Neural progenitor cell (in vitro differentiated cells): Measurements from ENCODE around the gene CIC. TPM values are rescaled to one million over a fixed set of nuclear protein-coding genes. Genes with fewer than 3 reads are reported as not detected.

Experiments used
- DNase-seq: peaks from one replicate; pipeline ENCODE4 v3.0.0-alpha.2; 2016; ENCODE audit warnings: low spot score
- H2AFZ ChIP-seq: fragments of 200-600 bp; sonication (generic); replicated peaks from 2 replicates; pipeline ENCODE4 v1.6.1; 2016; ENCODE audit warnings: antibody characterized with exemption
- H3F3A ChIP-seq: fragments of 200-600 bp; sonication (generic); 2 replicates; pipeline ENCODE4 v1.6.1; 2016; ENCODE audit warnings: antibody characterized with exemption, low read depth
- H3K27ac ChIP-seq: fragments of 200-600 bp; sonication (generic); 2 replicates; pipeline ENCODE4 v1.5.1; 2016; ENCODE audit warnings: mild to moderate bottlenecking
- H3K27me3 ChIP-seq: fragments of 200-600 bp; sonication (generic); 2 replicates; pipeline ENCODE4 v1.6.1; 2016; ENCODE audit warnings: mild to moderate bottlenecking, moderate library complexity
- H3K36me3 ChIP-seq: fragments of 200-600 bp; sonication (generic); 2 replicates; pipeline ENCODE4 v1.5.1; 2016
- H3K4me1 ChIP-seq: fragments of 200-600 bp; sonication (generic); 2 replicates; pipeline ENCODE4 v1.6.1; 2016; ENCODE audit warnings: mixed run types
- H3K4me2 ChIP-seq: fragments of 200-600 bp; sonication (generic); 2 replicates; pipeline ENCODE4 v1.6.1; 2016
- H3K4me3 ChIP-seq: fragments of 200-600 bp; sonication (generic); 2 replicates; pipeline ENCODE4 v1.5.1; 2016
- H3K79me2 ChIP-seq: fragments of 200-600 bp; sonication (generic); 2 replicates; pipeline ENCODE4 v1.6.1; 2016; ENCODE audit warnings: low read depth
- H3K9ac ChIP-seq: fragments of 200-600 bp; sonication (generic); 2 replicates; pipeline ENCODE4 v1.6.1; 2016
- H3K9me3 ChIP-seq: fragments of 200-600 bp; sonication (generic); 2 replicates; pipeline ENCODE4 v1.5.1; 2016; ENCODE audit warnings: low read depth
- H4K20me1 ChIP-seq: fragments of 200-600 bp; sonication (generic); 2 replicates; pipeline ENCODE4 v1.6.1; 2016; ENCODE audit warnings: low read depth
- H3K27ac Mint-ChIP-seq: 3 replicates; pipeline ENCODE4 v1.8.0; 2021; ENCODE audit warnings: mixed read lengths
- H3K27me3 Mint-ChIP-seq: 2 replicates; pipeline ENCODE4 v1.8.0; 2022; ENCODE audit warnings: low read depth, mild to moderate bottlenecking, inconsistent platforms, moderate library complexity, mixed read lengths; ENCODE audit not compliant: insufficient read depth
- H3K36me3 Mint-ChIP-seq: 3 replicates; pipeline ENCODE4 v1.8.0; 2021; ENCODE audit warnings: mixed read lengths
- H3K4me1 Mint-ChIP-seq: 3 replicates; pipeline ENCODE4 v1.8.0; 2021; ENCODE audit warnings: mixed read lengths
- H3K4me3 Mint-ChIP-seq: 3 replicates; pipeline ENCODE4 v1.8.0; 2021; ENCODE audit warnings: mild to moderate bottlenecking, moderate library complexity, mixed read lengths
- H3K9me3 Mint-ChIP-seq: 3 replicates; pipeline ENCODE4 v1.8.0; 2020; ENCODE audit warnings: mixed read lengths
- EZH2 ChIP-seq: fragments of 200-600 bp; sonication (generic); IDR thresholded peaks from 2 replicates; pipeline ENCODE4 v1.6.1; 2017; ENCODE audit warnings: antibody characterized with exemption, mild to moderate bottlenecking, moderate library complexity
- EZH2phosphoT487 ChIP-seq: fragments of 200-600 bp; sonication (generic); IDR thresholded peaks from 2 replicates; pipeline ENCODE4 v1.6.1; 2017; ENCODE audit warnings: antibody characterized with exemption
- total RNA-seq: library from RNA; depleted of rRNA; stranded (reverse); fragments of >200 nt; gene quantifications from 2 replicates; pipeline ENCODE4 v1.2.3, GENCODE V29; 2015; ENCODE audit warnings: low replicate concordance
- TF ChIP-seq, protein P1 (sequence below): fragments of 200-600 bp; sonication (generic); IDR thresholded peaks from 2 replicates; pipeline ENCODE4 v1.5.1; 2017; ENCODE audit warnings: antibody characterized with exemption, mild to moderate bottlenecking

Gene CIC
- 5.2 and 28.1 TPM in 2 replicates for total RNA-seq

DNA sequence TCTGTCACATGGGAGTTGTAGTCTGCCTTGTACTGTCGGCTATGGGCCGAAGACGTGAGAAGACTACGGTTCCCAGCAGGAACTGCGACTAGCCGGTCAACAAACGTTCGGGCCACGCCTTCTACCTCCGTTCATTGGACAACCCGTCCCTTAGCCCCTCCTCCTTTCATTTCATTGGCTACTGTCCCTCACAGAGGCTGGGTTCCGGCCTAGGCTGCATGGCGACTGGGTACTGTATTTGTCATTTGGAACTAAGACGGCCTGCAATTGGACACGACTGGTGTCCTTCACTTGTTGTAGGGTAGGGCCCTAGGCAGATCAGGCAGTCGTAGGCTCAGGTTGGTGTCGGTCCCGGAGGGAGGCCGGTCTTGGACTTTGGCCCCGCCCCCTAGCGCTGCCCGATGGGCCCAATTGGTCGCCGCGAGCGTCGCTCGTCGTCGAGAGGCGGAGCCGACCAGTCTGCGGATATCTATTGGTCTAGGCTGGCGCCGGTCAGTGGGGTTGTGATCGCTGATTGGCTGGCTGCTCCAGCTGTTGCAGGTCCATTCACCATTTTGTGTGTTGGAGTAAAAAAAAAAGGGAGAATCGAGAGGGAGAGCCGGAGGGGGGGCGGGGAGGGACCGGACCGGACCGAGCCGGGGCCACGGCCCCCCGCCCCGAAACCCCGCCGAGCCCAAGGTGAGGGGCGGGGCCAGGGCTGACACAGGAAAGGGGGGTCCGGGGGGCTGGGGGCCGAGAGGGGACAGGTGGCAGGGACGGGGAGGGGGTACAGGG, at the start of gene CIC:
CIC (plus strand) TSS at position 549 of the 774 bp plus-strand sequence. CDS start 2,532 bp downstream, outside the sequence.
- Histone ChIP-seq H3K27me3 (no peaks in the 10 kb centered on the region), H3K9me3 (no peaks in the 10 kb centered on the region), H3K9ac (peak within 1 kb of the TSS; percentile 97), H3K27ac (peak within 1 kb of the TSS; percentile 98), H3K36me3 (no peaks in the 10 kb centered on the region), H3K4me3 (peak within 1 kb of the TSS; percentile 91), H3K4me2 (peak within 1 kb of the TSS; percentile 91), H3F3A (peaks cover 5% of the 10 kb centered on the region), H4K20me1 (no peaks in the 10 kb centered on the region), H3K79me2 (peaks cover 11% of the 10 kb centered on the region), H3K4me1 (peaks cover 8% of the 10 kb centered on the region), H2AFZ (peak within 1 kb of the TSS; percentile 99)
- peak within 1 kb of the TSS; percentile 36 for H3K27ac Mint-ChIP-seq
- peak; percentile 100 for DNase-seq
- H3K9me3 Mint-ChIP-seq = no peaks in the 10 kb centered on the region
- no peak within 1 kb of the TSS for H3K4me3 Mint-ChIP-seq
- peaks cover 31% of the 10 kb centered on the region for H3K4me1 Mint-ChIP-seq
- H3K36me3 Mint-ChIP-seq = no peaks in the 10 kb centered on the region
- TF ChIP-seq EZH2phosphoT487 = no peak
- no peak for TF ChIP-seq EZH2
- TF ChIP-seq, protein P1, sequence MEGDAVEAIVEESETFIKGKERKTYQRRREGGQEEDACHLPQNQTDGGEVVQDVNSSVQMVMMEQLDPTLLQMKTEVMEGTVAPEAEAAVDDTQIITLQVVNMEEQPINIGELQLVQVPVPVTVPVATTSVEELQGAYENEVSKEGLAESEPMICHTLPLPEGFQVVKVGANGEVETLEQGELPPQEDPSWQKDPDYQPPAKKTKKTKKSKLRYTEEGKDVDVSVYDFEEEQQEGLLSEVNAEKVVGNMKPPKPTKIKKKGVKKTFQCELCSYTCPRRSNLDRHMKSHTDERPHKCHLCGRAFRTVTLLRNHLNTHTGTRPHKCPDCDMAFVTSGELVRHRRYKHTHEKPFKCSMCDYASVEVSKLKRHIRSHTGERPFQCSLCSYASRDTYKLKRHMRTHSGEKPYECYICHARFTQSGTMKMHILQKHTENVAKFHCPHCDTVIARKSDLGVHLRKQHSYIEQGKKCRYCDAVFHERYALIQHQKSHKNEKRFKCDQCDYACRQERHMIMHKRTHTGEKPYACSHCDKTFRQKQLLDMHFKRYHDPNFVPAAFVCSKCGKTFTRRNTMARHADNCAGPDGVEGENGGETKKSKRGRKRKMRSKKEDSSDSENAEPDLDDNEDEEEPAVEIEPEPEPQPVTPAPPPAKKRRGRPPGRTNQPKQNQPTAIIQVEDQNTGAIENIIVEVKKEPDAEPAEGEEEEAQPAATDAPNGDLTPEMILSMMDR = no peak
- H3K27me3 Mint-ChIP-seq = peaks cover 5% of the 10 kb centered on the region

DNA sequence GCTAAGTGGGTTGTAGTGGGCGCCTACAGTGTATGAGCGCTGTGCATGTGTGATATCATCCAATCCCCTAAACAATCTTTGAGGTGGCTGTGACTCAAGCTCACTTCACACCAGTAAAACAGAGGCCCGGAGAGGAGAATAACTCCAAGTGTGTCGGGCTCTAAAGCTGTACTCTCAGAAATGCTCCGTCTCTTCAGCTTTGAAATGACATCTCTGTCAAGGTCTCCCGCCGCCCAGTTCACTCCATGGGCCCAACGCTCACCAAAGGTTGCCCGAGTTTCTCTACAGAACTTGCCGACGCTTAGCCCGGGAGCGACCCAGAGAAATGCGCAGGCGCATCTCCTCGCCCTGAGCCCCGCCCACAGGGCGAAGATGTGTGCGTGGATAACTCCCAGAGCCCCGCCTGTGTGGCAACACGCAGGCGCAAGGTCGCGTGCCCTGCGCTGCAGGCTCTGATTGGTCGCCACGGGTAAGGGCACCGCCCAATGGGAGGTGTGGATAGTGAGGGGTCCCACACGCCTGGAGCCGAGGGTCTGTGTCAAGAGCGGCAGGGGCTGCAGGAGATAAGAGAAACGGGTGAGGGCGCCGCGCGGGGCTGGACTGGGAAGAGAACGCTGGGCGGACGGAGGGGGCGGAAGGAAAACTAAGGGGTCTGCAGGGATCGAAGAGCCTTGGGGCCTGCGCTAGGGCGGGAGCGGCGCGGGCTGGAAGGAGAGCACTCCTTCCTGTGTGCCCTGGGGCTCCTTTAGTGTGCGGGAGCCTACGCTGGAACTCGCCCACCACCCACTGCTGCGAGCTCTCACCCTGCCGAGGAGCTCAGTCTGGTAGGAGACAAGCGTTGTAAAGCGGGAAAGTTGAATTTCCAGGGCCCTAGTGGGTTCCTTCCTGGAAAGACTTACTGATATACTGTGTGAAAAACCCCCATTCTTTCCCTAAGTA, 49.0 kb upstream of the CIC start, which contains the start of gene ZNF526:
ZNF526 (plus strand) TSS at position 501 of the 939 bp plus-strand sequence. CDS start 4,092 bp downstream, outside the sequence.
- TF ChIP-seq EZH2 (no peak), EZH2phosphoT487 (no peak)
- TF ChIP-seq, protein P1 = peak; percentile 39
- H3K27ac Mint-ChIP-seq = peak within 1 kb of the TSS; percentile 88
- peak within 1 kb of the TSS; percentile 96 for H3K4me3 Mint-ChIP-seq
- H3K4me1 ChIP-seq = peaks cover 28% of the 10 kb centered on the region
- H4K20me1 ChIP-seq = peaks cover 32% of the 10 kb centered on the region
- peaks cover 24% of the 10 kb centered on the region for H3F3A ChIP-seq
- no peaks in the 10 kb centered on the region for H3K36me3 ChIP-seq
- peaks cover 36% of the 10 kb centered on the region for H3K4me1 Mint-ChIP-seq
- H3K27me3 Mint-ChIP-seq = peaks cover 5% of the 10 kb centered on the region
- no peaks in the 10 kb centered on the region for H3K9me3 Mint-ChIP-seq
- peak within 1 kb of the TSS; percentile 76 for H3K9ac ChIP-seq
- H3K4me3 ChIP-seq = peak within 1 kb of the TSS; percentile 66
- H3K9me3 ChIP-seq = no peaks in the 10 kb centered on the region
- peak within 1 kb of the TSS; percentile 57 for H3K27ac ChIP-seq
- H3K27me3 ChIP-seq = no peaks in the 10 kb centered on the region
- peak within 1 kb of the TSS; percentile 28 for H2AFZ ChIP-seq
- H3K79me2 ChIP-seq = peaks cover 60% of the 10 kb centered on the region
- peaks cover 10% of the 10 kb centered on the region for H3K36me3 Mint-ChIP-seq
- H3K4me2 ChIP-seq = peak within 1 kb of the TSS; percentile 93
- peak; percentile 100 for DNase-seq

DNA sequence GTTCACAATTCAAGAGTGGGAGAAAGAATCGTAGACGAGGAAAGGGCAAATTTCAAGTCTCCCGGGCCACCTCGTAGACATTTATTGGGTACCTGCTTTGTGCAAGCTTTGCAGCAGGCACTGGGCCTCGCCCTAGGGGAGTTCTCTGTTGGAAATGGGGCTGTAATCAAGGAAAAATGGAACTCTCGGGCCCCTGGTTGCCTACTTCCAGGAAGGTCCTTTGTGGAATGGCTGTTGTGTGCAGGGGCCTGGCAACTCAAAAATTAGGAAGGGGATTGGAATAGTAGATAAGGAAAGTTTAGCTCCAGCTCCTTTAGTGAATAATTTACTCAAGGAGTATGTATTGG, 48.3 kb upstream of the CIC start:
- Histone ChIP-seq H2AFZ (peak overlapping the region; percentile 28), H3K4me3 (peak overlapping the region; percentile 66), H3K9me3 (no peaks in the 10 kb centered on the region), H3K4me2 (peak overlapping the region; percentile 93), H3K9ac (peak overlapping the region; percentile 76), H3K36me3 (no peaks in the 10 kb centered on the region), H3K27me3 (no peaks in the 10 kb centered on the region), H4K20me1 (peaks cover 26% of the 10 kb centered on the region), H3K27ac (peak overlapping the region; percentile 57), H3K79me2 (peaks cover 54% of the 10 kb centered on the region), H3K4me1 (peaks cover 22% of the 10 kb centered on the region), H3F3A (peaks cover 24% of the 10 kb centered on the region)
- peaks cover 8% of the 10 kb centered on the region for H3K36me3 Mint-ChIP-seq
- H3K4me3 Mint-ChIP-seq = peak overlapping the region; percentile 96
- H3K4me1 Mint-ChIP-seq = peaks cover 33% of the 10 kb centered on the region
- no peak for TF ChIP-seq EZH2
- H3K27me3 Mint-ChIP-seq = peaks cover 5% of the 10 kb centered on the region
- H3K9me3 Mint-ChIP-seq = no peaks in the 10 kb centered on the region
- peak overlapping the region; percentile 87 for H3K27ac Mint-ChIP-seq
- peak; percentile 13 for DNase-seq
